HUES48 (cell line): Measurements from ENCODE around the gene RIPOR2.
"Not testable (repeated sequence)": the region's sequence is repeated elsewhere in the genome, so short reads cannot be mapped to it uniquely, and the experiment has no call there.

Experiments used
- H3K27ac ChIP-seq: one replicate; pipeline ENCODE4 v1.7.0; 2013; ENCODE audit warnings: low read depth, low read length, inconsistent platforms
- H3K27me3 ChIP-seq: 2 replicates; pipeline ENCODE4 v1.6.1; 2013; ENCODE audit warnings: mild to moderate bottlenecking, low read length; ENCODE audit not compliant: control insufficient read depth, insufficient read depth
- H3K36me3 ChIP-seq: 2 replicates; pipeline ENCODE4 v1.6.1; 2013; ENCODE audit warnings: low read length; ENCODE audit not compliant: control insufficient read depth, insufficient read depth
- H3K4me1 ChIP-seq: 2 replicates; pipeline ENCODE4 v1.6.1; 2013; ENCODE audit warnings: mild to moderate bottlenecking, low read length; ENCODE audit not compliant: control insufficient read depth, insufficient read depth
- H3K4me3 ChIP-seq: 2 replicates; pipeline ENCODE4 v1.5.1; 2013; ENCODE audit warnings: mild to moderate bottlenecking, low read depth, low read length
- H3K9ac ChIP-seq: 2 replicates; pipeline ENCODE4 v1.6.1; 2013; ENCODE audit warnings: mild to moderate bottlenecking, low read depth, low read length, moderate library complexity
- H3K9me3 ChIP-seq: 2 replicates; pipeline ENCODE4 v1.6.1; 2013; ENCODE audit warnings: low read length; ENCODE audit not compliant: control insufficient read depth, insufficient read depth

Gene RIPOR2

DNA sequence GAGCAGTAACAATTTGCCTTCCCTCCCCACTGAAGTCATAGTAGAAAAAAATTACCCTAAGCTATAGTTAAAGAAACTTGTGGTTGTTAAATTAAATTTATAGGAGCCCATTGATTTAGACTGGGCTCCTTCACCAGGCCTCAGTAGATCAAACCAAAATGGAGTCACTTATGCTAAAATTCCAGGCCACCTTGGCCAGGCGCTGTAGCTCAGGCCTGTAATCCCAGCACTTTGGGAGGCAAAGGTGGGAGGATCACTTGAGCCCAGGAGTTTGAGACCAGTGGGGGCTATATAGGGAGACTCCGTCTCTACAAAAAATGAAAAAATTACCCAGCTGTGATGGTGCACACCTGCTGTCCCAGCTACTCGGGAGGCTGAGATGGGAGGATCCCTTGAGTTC is 176.0 kb downstream of the RIPOR2 start:
- no peak overlapping the region for H3K4me3 ChIP-seq
- H3K9ac ChIP-seq = no peak overlapping the region
- H3K27ac ChIP-seq = no peak overlapping the region
- H3K27me3 ChIP-seq = no peaks in the 10 kb centered on the region
- no peaks in the 10 kb centered on the region for H3K9me3 ChIP-seq
- H3K4me1 ChIP-seq = no peaks in the 10 kb centered on the region
- no peaks in the 10 kb centered on the region for H3K36me3 ChIP-seq

- H3K9ac ChIP-seq = no peak overlapping the region
- no peaks in the 10 kb centered on the region for H3K4me1 ChIP-seq
- no peak overlapping the region for H3K27ac ChIP-seq
- H3K9me3 ChIP-seq = no peaks in the 10 kb centered on the region
- no peaks in the 10 kb centered on the region for H3K27me3 ChIP-seq
- no peak overlapping the region for H3K4me3 ChIP-seq
- H3K36me3 ChIP-seq = no peaks in the 10 kb centered on the region
Observed at GRCh38 chr6:24757611-24758010, 178.1 kb downstream of the RIPOR2 start.

DNA sequence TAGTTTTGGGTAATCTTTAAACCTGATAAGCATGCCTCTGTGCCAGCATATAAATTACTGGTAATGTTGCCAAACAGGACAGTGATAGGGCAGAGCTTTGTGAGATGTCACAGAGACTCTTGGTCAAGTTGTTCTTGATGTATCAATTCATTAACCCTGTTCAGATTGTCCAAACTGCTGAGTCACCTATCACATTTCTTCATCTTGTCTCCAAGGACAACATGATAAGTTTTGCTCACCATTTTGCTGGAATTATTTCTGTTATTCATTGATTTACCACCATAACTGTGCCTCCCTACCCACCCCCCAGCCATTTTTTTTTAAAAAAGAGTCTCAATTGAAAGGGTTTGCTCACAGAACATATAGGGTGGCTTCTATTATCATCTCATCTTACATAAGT is 180.5 kb downstream of the RIPOR2 start:
- Histone ChIP-seq H3K9ac (no peak overlapping the region), H3K27ac (no peak overlapping the region), H3K36me3 (no peaks in the 10 kb centered on the region), H3K27me3 (no peaks in the 10 kb centered on the region), H3K4me3 (no peak overlapping the region), H3K9me3 (no peaks in the 10 kb centered on the region), H3K4me1 (no peaks in the 10 kb centered on the region)

DNA sequence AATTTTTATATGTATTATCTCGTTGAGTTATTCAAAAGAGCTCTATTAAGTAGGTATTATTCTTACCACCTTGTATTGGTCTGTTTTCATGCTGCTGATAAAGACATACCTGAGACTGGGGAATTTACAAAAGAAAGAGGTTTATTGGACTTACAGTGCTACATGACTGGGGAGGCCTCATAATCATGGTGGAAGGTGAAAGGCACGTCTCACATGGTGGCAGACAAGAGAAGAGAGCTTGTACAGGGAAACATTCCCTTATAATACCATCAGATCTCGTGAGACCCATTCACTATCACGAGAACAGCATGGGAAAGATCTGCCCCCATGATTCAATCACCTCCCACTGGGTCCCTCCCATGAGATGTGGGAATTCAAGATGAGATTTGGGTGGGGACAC is 181.4 kb downstream of the RIPOR2 start:
- not testable (repeated sequence) for H3K4me3 ChIP-seq, H3K4me1 ChIP-seq, H3K27ac ChIP-seq, H3K9me3 ChIP-seq, H3K9ac ChIP-seq, H3K27me3 ChIP-seq, H3K36me3 ChIP-seq
